ENCODE measurements around the gene PLEKHG3. TPM values are rescaled to one million over a fixed set of nuclear protein-coding genes. Genes with fewer than 3 reads are reported as not detected.

PLEKHG3 gene
- polyA plus RNA-seq, 1 donor (not counting 4 experiments of a cell fraction or from before 2014, with no cell fraction given): 71.0 TPM

GRCh38 chr14:64659366-64659765, 44.9 kb upstream of the PLEKHG3 start:
- no peaks in the 10 kb centered on the region for H3K79me2 ChIP-seq (ENCODE audit: control insufficient read depth, insufficient read depth, low read length)
- no peak overlapping the region for H2AFZ ChIP-seq (ENCODE audit: control insufficient read depth, low read length)
- no peak for FAIRE-seq
- no peaks in the 10 kb centered on the region for H3K9me1 ChIP-seq (ENCODE audit: control insufficient read depth, extremely low read depth, insufficient read depth, low read length)
- H3K9me3 ChIP-seq (ENCODE audit: control insufficient read depth, low read depth, low read length): no peaks in the 10 kb centered on the region
- H3K4me3 ChIP-seq (ENCODE audit: control insufficient read depth in 2 of 3, extremely low read depth in 1 of 3, insufficient read depth in 2 of 3, low read depth in 1 of 3, low read length in 3 of 3): no peak overlapping the region
- no peaks in the 10 kb centered on the region for H4K20me1 ChIP-seq (ENCODE audit: control insufficient read depth, extremely low read depth, insufficient read depth, low read length)
- H3K27ac ChIP-seq (ENCODE audit: control insufficient read depth, insufficient read depth, low read length): no peak overlapping the region
- no peak overlapping the region for H3K4me2 ChIP-seq (ENCODE audit: control insufficient read depth, extremely low read depth, insufficient read depth, low read depth, low read length)
- DNase-seq (ENCODE audit: low read depth, low spot score): no peak
- no peaks in the 10 kb centered on the region for H3K27me3 ChIP-seq (ENCODE audit: control insufficient read depth, extremely low read depth, insufficient read depth, low read length)
- TF ChIP-seq EZH2 (IDR thresholded peaks at IDR 0.05; ENCODE audit: low read length): no peak
- no peak for TF ChIP-seq CTCF (optimal IDR thresholded peaks at IDR 0.05 in 1 of 3, IDR thresholded peaks at IDR 0.05 in 1 of 3, conservative IDR thresholded peaks at IDR 0.05 in 1 of 3; ENCODE audit: extremely low read depth in 1 of 3, insufficient read depth in 2 of 3, low read length in 3 of 3)
- H3K36me3 ChIP-seq (ENCODE audit: control insufficient read depth in 2 of 2, extremely low read depth in 1 of 2, insufficient read depth in 2 of 2, low read length in 2 of 2): no peaks in the 10 kb centered on the region
- peaks cover 5% of the 10 kb centered on the region for H3K4me1 ChIP-seq (ENCODE audit: control insufficient read depth, extremely low read depth, insufficient read depth, low read length)
- H3K9ac ChIP-seq (ENCODE audit: control insufficient read depth, extremely low read depth, insufficient read depth, low read length): no peak overlapping the region
- dilution Hi-C loops (cut with MboI; ENCODE audit: extremely low pct_ligation_motif_present, low sequenced_read_pairs): no loop called here

- Histone ChIP-seq H3K27me3 (ENCODE audit: control insufficient read depth, extremely low read depth, insufficient read depth, low read length) (no peaks in the 10 kb centered on the region), H3K79me2 (ENCODE audit: control insufficient read depth, insufficient read depth, low read length) (no peaks in the 10 kb centered on the region), H3K9ac (ENCODE audit: control insufficient read depth, extremely low read depth, insufficient read depth, low read length) (no peak overlapping the region), H3K4me2 (ENCODE audit: control insufficient read depth, extremely low read depth, insufficient read depth, low read depth, low read length) (no peak overlapping the region), H3K9me3 (ENCODE audit: control insufficient read depth, low read depth, low read length) (no peaks in the 10 kb centered on the region), H2AFZ (ENCODE audit: control insufficient read depth, low read length) (no peak overlapping the region), H3K27ac (ENCODE audit: control insufficient read depth, insufficient read depth, low read length) (no peak overlapping the region), H3K4me3 (ENCODE audit: control insufficient read depth in 2 of 3, extremely low read depth in 1 of 3, insufficient read depth in 2 of 3, low read depth in 1 of 3, low read length in 3 of 3) (no peak overlapping the region), H3K9me1 (ENCODE audit: control insufficient read depth, extremely low read depth, insufficient read depth, low read length) (no peaks in the 10 kb centered on the region), H3K36me3 (ENCODE audit: control insufficient read depth in 2 of 2, extremely low read depth in 1 of 2, insufficient read depth in 2 of 2, low read length in 2 of 2) (no peaks in the 10 kb centered on the region), H3K4me1 (ENCODE audit: control insufficient read depth, extremely low read depth, insufficient read depth, low read length) (no peaks in the 10 kb centered on the region), H4K20me1 (ENCODE audit: control insufficient read depth, extremely low read depth, insufficient read depth, low read length) (no peaks in the 10 kb centered on the region)
- DNase-seq (ENCODE audit: low read depth, low spot score) (no peak), FAIRE-seq (no peak)
- dilution Hi-C loops (cut with MboI; ENCODE audit: extremely low pct_ligation_motif_present, low sequenced_read_pairs): no loop called here
- TF ChIP-seq EZH2 (IDR thresholded peaks at IDR 0.05; ENCODE audit: low read length) (no peak), CTCF (optimal IDR thresholded peaks at IDR 0.05 in 1 of 3, IDR thresholded peaks at IDR 0.05 in 1 of 3, conservative IDR thresholded peaks at IDR 0.05 in 1 of 3; ENCODE audit: extremely low read depth in 1 of 3, insufficient read depth in 2 of 3, low read length in 3 of 3) (no peak)
Observed at GRCh38 chr14:64663174-64663573, 41.0 kb upstream of the PLEKHG3 start.

Measured in keratinocyte (primary cell).